Limb (tissue), 2 donors: ENCODE measurements around the gene FILIP1L.

Source experiments
- DNase-seq, 2 donors: peaks; one replicate each; pipeline ENCODE4 v3.0.0-alpha.2; 2016; ENCODE audit errors: extremely low spot score in 2 of 2

Gene FILIP1L

DNA sequence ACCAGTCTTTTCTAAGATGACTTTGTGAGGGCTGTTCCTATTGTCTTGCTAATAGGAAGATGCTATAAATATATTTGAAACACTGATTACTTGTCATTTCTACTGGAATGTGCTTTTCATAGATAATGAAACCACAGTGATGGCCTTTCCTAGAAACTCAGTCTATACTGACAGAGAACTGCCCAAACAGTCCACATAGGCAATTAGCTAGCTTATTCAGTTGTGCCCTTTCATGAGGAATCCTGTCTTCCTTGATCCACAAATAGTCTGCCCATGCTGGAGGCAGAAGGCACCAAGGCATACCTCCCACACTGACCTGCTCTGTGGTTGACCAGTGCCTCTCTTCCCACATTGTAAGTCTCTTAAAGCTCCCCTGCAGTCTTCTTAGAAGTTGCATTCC lies 160.7 kb downstream of the FILIP1L start:
- no peak for DNase-seq

DNA sequence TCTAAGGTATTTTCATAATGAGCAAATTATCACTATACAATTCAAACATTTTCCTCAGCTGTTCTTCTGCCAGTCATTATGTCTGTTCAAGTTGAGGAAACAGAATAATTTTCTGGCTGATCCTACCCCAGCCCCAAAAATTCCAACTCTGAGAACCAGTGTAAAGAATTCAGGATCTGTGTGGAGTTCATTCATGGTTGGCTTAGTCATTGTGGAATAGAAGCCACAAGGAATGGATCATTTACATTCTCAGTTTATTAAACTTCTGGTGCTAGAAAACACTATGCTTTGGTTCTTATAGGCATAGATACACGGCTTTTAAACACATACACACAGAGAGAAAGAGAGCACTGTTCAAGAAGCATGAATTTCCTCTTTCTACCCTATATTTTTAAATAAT lies 162.0 kb downstream of the FILIP1L start:
- DNase-seq, result no peak

DNA sequence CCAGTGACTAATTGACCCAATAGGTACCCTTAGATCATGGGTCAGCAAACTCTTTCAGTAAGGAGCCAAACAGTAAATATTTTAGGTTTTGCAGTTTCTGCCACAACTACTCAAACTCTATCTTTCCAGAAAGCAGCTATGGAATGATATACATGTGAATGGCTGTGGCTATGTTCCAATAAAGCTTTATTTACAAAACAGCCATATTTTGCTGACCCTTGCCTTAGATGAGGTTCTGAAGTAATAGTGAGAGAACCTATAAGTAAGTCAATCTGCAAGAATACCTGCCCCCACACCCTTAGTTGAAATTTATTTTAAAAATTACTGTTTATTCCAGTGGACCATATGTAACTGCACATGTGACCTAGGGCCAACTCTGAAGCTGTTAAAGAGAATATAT lies 162.6 kb downstream of the FILIP1L start:
- DNase-seq, result no peak

- DNase-seq, result no peak
Measured at GRCh38 chr3:99950921-99951320, 163.4 kb downstream of the FILIP1L start.

- DNase-seq, result no peak
Measured at GRCh38 chr3:99949956-99950670, 164.2 kb downstream of the FILIP1L start.

- DNase-seq, result no peak
Measured at GRCh38 chr3:99948467-99949089, 165.7 kb downstream of the FILIP1L start.

DNA sequence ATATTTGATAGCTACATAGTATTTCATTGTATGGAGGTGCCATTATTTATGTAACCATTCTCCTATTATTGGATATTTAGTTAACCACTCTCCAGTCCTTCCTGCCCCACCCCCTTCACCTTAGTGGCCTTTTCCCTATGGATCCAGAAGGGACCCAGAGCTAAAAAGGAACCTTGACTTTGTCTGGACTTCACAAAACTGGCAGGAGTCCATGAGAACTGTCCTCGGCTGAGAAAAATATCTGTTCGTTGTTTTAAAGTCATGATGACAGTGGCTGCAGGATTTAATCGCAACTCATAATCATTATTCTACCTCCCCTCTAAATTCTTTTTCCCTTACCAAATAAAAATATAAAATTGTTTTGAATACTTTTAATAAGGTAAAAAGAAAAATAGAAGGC lies 166.9 kb downstream of the FILIP1L start:
- no peak for DNase-seq

- DNase-seq, result no peak
Measured at GRCh38 chr3:99945328-99945995, 168.8 kb downstream of the FILIP1L start.

GRCh38 chr3:99943931-99944761 lies 170.2 kb downstream of the FILIP1L start:
- DNase-seq, result no peak

DNA sequence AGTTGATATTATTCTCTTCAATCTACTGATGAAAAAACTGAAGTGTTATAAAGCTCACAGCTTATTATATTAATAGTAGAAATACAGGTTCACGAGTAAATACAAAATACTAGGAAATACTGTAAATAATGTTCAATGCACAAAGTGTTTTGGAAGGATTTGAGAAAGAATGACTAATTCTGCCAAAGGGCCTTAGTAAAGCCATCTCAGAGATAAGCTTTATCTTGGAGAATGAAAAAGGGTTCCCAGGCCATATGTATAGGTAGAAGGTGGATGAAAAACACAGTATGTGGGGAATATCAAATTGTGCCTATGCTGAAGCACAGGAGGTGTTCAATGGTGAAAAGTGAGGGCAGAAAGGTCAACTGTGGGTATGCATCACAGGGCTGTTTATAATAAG lies 173.1 kb downstream of the FILIP1L start:
- no peak for DNase-seq

- DNase-seq, result no peak
Measured at GRCh38 chr3:99940350-99940749, 174.0 kb downstream of the FILIP1L start.

GRCh38 chr3:99939876-99940275 lies 174.4 kb downstream of the FILIP1L start:
- DNase-seq, result no peak

GRCh38 chr3:99938270-99938911 lies 175.9 kb downstream of the FILIP1L start:
- DNase-seq, result no peak

DNA sequence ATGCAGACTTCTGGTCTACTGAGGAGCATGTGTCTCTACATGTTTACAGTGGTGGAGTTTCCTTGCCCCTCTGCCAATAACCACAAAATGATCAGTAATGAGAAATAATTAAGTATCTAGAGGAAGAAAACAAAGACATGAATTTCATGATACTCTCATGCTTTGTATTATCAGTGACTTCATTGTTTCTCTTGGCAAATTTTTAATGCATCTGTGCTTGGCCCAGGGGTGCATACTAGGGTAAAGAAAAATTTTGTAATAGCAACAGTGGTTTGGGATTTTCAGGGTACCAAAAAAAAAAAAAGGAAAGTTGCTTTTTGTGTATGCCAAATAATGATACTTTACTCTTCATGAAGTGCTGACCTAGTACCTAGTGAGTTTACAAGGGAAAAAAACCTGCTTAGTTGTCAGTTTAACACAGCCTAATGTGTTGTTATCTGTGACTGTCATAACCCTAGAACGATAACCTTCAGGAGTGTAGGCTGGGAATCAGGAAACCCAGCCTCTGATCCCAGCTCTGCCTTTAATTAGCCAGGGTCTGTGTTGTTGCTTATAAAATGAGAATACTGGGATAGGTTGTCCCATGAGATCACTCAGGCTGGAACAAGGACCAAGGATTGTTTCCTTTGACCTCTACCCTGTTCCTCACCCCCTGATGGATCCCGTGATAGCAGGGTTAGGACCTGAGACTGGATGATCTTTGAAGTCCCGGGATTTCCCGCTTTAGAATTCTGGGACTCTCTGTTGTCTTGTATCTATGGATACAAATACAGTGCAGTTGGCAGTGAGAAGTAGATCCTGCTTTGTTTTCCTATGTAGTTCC lies 179.1 kb downstream of the FILIP1L start:
- peak; percentile 40 to 83 for DNase-seq

- DNase-seq, result no peak
Measured at GRCh38 chr3:99933971-99934750, 180.1 kb downstream of the FILIP1L start.

DNA sequence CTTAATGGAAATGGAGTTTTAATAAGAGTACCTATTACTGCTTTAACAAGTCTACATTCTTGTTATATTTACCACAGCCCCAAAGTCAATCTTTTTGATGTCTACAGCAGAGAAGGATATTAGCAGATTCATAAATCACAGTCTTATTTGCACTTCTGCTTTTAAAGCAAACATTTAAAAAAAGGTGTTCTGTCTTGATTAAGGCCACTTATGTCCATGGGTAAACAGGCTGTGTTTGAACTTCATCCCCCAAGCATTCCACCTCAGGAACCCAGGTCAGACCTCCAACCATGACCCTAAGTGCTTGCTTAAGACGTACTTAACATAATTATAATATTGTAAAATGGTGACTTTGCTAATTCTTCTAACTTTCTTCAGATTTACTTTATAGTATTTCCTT lies 183.2 kb downstream of the FILIP1L start:
- DNase-seq, result no peak

DNA sequence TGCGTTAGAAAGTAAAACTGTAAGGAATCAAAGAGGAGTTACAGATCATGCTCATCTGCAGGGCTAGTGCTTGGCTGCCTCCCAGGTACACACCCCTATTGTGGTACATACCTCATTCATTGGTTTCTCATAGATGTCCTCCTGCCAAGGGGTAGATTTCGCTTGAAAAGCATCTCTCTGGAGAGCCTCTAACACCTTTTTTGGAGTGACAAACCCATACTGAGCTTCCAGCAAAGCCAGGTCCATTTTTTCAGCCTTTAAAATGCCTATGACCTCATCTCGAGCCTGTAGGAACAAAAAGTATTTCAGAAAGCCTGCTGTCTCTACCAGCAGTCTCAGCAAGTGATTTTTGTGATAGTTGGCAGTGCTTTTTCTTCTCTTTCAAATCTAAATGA lies 184.6 kb downstream of the FILIP1L start:
- DNase-seq, result peak; percentile 44 to 76

DNA sequence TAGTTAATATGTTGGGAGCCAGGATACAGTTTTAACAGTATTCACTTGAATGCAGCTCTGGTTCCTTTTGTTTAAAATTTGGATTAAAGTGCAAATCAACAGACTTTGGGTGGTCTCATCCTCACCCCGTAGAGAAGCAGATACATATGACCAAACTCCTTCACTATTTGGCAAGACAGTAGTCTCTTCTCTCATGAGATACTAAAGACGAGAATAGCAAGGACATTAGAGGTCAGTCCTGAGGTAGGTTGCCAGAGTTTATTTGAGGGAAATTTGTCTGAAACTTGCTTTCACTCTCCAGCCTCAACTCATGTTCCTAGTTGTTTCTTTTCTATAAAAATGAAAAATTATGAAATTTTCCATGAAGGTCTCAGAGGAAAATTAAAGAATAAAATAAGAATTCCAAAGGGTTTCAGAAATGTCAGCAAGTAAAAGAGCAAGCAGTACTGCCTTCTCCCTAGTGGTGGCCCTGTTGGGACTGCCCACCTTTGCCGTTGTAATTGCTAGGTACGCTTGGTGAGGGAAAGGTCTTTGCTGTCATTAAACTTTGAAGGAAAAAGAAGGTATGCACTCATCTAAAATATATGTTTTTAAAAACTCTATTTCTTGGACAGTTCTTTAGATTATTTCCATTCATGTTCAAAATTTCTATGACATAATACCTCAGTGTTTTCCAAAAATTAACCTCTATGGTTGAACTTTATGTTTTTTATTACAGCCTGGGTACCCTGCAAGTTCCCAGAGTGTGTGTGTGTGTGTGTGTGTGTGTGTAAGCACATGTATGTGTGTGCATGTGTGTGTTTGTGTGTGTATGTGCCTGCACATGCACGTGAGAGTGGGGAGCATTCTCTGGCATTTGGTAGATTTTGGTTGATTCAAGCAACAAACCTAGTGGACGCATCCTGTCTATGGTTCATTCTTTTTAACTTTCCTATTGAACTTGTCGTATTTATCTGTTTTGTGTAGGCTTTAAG lies 185.2 kb downstream of the FILIP1L start:
- DNase-seq, result no peak
